GM18505 (cell line): ENCODE measurements around the gene CREG1.

Experiments
- ATAC-seq: cut with Tn5 transposase; IDR thresholded peaks from one replicate; pipeline ENCODE4 v1.9.1; 2021; ENCODE audit not compliant: unreplicated experiment
- POLR2A ChIP-seq: IDR thresholded peaks from 4 replicates; pipeline ENCODE4 v1.6.1; 2011; ENCODE audit warnings: borderline replicate concordance; ENCODE audit not compliant: insufficient read depth, insufficient read length; ENCODE audit errors: extremely low read depth

The CREG1 gene

GRCh38 chr1:167515893-167516321 is 37.7 kb downstream of the CREG1 start:
- TF ChIP-seq POLR2A, result no peak
- ATAC-seq, result no peak

- TF ChIP-seq POLR2A, result no peak
- no peak for ATAC-seq
Measured at GRCh38 chr1:167515461-167515860, 38.1 kb downstream of the CREG1 start.

- TF ChIP-seq POLR2A, result no peak
- ATAC-seq, result no peak
Measured at GRCh38 chr1:167514288-167514687, 39.3 kb downstream of the CREG1 start.

- no peak for TF ChIP-seq POLR2A
- ATAC-seq, result no peak
Measured at GRCh38 chr1:167512046-167512654, 41.4 kb downstream of the CREG1 start.

GRCh38 chr1:167511374-167511986 is 42.1 kb downstream of the CREG1 start:
- ATAC-seq, result no peak

GRCh38 chr1:167510881-167511280 is 42.7 kb downstream of the CREG1 start:
- no peak for TF ChIP-seq POLR2A
- ATAC-seq, result no peak

More at GRCh38 chr1:167511374-167511986, 42.1 kb downstream of the CREG1 start:
- no peak for TF ChIP-seq POLR2A

- no peak for ATAC-seq
Measured at GRCh38 chr1:167510244-167510643, 43.3 kb downstream of the CREG1 start.

GRCh38 chr1:167509587-167509986 is 44.0 kb downstream of the CREG1 start:
- no peak for ATAC-seq
- TF ChIP-seq POLR2A, result no peak

More at GRCh38 chr1:167510244-167510643, 43.3 kb downstream of the CREG1 start:
- no peak for TF ChIP-seq POLR2A

- ATAC-seq, result no peak
- no peak for TF ChIP-seq POLR2A
Measured at GRCh38 chr1:167507719-167508118, 45.8 kb downstream of the CREG1 start.

- TF ChIP-seq POLR2A, result no peak
- no peak for ATAC-seq
Measured at GRCh38 chr1:167504467-167504827, 49.1 kb downstream of the CREG1 start.

GRCh38 chr1:167503626-167504466 is 49.7 kb downstream of the CREG1 start:
- no peak for ATAC-seq
- TF ChIP-seq POLR2A, result no peak

GRCh38 chr1:167502719-167503462 is 50.7 kb downstream of the CREG1 start:
- no peak for TF ChIP-seq POLR2A
- no peak for ATAC-seq

GRCh38 chr1:167502192-167502551 is 51.4 kb downstream of the CREG1 start:
- ATAC-seq, result no peak
- no peak for TF ChIP-seq POLR2A
